HG02642 (cell line): ENCODE data around the gene DBI.
"Not testable (repeated sequence)": the region's sequence is repeated elsewhere in the genome, so short reads cannot be mapped to it uniquely, and the experiment has no call there.

Experiments used
- ATAC-seq: cut with Tn5 transposase; IDR thresholded peaks from one replicate; pipeline ENCODE4 v1.9.1; 2021; ENCODE audit warnings: mild to moderate bottlenecking; ENCODE audit not compliant: unreplicated experiment, poor library complexity

The DBI gene

DNA sequence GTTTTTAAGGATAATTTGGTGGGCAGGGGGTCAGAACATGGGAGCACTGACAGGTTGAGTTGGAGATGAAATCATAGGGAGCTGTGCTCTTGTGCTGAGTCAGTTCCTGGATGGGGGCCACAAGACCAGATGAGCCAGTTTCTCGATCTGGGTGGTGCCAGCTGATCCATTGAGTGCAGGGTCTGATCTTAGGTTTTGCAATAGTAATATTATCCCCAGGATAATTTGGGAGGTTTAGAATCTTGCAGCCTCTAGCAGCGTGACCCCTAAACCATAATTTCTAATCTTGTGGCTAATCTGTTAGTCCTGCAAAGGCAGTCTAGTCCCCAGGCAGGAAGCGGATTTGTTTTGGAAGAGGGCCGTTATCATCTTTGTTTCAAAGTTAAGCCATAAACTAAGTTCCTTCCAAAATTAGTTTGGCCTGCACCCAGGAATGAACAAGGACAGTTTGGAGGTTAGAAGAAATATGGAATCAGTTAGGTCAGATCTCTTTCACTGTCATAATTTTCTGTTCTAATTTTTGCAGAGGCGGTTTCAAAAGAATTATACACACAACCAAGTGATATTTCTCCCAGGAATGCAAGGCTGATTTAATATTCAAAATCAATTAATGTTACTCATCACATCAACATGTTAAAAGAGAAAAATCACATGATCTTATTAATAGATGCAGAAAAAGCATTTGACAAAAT, 23.0 kb downstream of the DBI start:
- no peak for ATAC-seq

DNA sequence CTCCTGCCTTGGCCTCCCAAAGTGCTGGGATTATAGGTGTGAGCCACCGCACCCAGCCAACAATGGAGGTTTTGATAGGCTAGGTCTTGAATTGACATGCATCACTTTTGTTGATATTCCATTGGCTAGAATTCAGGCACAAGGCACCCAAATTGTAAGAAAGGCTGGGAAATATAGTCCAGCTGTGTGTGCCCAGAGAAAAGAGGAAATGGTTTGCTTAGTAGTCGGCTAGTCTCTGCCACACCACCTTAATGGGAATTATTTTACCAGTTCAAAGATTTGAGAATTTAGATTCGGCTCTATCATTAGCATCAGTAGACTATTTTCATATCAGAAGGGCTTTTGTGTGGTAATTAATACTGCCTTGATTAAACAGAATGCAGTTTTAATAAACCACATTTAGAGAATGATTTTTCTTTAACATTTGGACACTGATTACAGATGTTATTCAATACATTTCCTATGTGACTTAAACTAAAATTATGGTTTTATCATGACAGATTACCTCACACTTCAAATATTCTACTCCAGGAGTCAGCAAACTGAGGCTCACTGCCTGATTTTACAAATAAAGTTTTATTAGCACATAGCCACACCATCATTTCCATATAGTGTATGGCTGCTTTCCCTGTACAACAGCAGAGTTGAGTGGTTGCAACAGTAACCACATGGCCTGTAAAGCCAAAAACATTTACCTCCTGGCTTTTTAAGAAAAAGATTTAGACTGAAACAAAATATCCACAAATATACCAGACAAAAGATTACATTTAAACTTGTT, 27.4 kb downstream of the DBI start:
- no peak for ATAC-seq

DNA sequence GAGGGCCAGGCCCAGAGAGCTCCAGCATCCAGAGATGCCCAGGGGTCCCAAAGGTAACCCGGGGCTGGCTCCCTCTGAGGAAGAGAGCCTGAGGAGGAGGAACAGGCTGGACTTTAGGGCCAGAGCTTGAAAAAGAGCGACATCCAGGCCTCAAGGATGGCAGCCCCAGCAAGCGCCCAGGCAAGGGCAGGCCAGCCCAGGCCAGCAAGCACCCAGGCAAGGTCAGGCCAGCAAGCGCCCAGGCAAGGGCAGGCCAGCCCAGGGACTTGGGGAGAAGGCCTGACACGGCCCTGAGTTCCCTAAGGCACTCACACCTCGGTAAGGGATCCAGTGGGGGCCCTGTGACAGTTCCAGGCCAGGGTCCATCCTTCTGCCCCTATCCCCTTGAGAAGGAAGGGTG, 30.4 kb downstream of the DBI start:
- no peak for ATAC-seq

DNA sequence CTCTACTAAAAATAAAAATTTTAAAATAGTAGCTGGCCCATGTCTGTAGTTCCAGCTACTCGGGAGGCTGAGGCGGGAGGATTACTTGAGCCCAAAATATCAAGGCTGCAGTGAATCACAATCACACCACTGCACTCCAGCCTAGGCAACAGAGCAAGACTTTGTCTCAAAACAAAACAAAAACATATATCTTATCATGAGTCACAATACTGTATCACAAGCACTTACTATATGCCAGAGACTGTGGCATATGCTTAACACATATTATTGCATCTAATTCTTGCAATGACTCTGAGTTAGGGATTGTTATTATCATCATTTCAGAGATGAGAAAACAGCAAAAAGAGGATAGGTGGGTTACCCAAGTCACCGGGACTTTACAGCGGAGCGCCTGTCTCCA, 35.3 kb downstream of the DBI start:
- ATAC-seq: no peak

DNA sequence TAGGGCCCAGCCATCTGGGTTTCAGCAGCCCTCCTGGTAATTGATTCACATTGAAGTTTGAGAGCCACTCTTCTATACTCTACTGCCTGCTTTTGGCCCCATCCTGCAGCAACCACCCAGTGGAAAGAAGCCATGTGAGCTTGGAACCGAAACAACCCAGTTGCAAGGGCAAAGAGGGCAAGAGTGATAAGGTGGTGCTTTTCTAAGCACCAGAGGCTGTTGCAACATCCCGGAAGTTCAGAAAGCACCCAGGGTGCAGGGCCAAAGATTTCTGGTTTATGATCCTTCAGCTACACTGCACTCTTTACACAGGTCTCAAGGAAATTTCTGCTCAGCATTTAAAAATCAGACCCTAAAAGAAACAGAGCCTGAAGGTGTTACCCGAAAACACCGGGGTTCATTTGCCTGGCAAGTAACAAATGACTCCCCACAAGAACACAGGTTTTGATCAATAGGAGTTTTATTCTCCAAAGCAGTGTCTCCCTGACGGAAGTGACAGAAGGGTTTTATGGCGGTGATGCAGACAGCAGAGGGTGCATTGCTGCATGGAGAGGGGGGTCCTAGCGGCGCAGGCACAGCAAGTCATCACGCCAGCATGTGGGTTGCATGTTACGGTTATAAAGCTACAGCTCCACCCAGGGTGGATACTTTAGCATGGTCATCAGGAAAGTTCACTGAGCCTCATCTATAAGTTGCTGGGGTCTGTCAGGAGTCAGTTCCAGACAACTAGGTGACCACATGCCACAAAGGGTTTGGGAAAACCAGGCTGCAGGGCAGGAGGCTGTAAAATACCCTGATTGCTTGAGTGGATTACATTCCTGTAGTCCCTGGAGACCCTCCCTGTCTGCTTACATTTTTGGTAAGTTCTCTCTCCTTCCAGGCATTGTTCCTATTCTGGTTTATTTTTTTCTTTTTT, 36.1 kb downstream of the DBI start:
- ATAC-seq: no peak

DNA sequence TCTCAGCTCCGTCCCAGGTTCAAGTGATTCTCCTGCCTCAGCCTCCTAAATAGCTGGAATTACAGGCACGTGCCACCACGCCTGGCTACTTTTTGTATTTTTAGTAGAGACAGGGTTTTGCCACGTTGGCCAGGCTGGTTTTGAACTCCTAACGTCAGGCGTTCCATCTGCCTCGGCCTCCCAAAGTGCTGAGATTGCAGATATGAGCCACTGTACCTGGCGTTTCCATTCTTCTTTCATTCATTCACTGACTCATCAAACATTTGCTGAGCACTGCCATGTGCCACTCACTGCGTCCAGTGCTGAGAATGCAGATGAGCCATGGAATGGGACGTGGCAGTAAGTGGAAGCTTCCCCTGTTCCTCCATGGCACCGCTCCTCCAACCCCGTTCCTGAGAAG, 36.8 kb downstream of the DBI start:
- not testable (repeated sequence) for ATAC-seq

DNA sequence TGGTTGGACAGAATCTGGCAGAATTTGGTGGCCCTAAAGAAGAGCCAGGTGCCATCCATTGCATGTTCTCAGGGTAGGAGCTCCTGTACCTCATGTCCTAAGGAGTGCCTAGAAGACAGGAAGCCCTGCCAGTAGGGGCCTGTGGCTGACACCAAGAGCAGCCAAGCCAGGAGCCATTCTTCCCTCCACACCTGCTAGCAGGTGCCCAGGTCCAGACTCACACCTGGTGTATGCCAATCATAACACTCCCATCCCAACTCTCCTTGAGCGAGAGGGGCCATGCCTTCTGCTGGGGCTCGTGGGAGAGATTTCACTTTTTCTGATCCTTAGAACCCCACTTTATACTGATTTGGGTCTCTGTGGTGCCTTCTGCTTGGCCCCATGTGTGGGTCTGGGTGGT, 38.4 kb downstream of the DBI start:
- ATAC-seq: no peak

DNA sequence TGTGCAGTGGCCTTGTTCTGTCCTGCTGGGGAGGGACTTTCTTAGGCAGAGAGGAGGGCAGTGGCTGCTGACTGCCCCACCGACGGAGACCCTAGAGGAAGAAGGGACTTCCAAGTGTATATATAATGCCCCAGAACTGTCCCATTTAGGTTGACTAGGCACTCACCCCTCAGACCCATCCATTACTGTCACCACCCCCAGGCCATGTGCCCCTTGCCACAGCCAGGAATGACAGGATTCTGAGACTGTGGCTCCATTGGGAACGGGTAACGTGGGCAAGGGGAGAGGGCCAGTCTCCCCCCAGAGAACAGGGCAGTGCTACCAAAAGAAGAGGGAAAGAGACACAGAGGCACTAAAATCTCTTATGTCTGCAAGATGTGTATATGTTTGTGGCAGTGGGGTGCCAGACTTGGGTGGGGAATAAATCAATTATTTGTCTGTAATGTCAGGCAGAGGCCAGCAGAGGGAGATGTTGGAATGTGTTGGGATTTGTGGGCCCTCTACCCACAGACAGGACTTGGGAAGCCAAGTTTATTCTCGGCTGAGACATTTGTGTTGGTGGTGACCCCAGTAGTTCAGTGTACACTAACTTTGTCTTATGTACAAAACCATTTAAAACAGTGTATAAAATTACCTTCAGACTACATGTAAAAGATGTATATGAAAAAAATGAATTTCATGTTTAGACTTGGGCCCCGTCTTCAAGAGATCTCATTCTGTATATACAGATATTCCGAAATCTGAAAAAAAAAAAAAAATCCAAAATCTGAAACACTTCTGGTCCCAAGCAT, 40.8 kb downstream of the DBI start:
- no peak for ATAC-seq

DNA sequence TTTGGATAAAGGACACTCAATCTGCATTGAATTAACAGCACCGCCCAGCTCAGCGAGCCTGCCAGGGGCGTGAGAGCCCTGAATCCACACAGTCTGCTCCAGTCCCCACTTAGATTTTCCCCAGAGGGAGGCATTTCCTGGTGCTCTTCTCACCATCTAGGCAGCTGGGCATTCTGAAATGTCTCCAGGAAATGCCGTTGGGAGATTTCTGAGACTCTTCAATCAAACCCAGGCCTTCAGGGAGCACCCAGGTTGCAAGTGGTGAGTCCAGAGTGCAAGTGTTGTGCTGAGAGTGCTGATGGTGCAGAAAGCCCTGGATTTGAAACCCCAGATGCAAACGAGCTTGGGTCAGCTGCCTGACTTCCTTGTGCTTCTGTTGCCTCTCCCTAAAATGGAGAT, 41.4 kb downstream of the DBI start:
- no peak for ATAC-seq

DNA sequence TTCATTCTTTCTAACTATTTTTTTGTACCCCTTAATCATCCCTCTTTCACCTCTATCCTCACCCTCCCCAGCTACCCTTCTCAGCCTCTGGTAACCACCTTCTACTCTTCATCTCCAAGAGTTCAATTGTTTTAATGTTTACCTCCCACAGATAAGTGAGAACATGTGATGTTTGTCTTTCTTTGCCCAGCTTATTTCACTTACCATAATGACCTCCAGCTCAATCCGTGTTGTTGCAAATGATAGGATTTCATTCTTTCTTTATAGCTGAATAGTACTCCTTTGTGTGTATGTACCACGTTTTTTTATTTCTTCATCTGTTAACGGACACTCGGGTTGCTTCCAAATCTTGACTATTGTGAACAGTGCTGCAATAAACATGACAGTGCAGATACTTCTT, 42.7 kb downstream of the DBI start:
- no peak for ATAC-seq

DNA sequence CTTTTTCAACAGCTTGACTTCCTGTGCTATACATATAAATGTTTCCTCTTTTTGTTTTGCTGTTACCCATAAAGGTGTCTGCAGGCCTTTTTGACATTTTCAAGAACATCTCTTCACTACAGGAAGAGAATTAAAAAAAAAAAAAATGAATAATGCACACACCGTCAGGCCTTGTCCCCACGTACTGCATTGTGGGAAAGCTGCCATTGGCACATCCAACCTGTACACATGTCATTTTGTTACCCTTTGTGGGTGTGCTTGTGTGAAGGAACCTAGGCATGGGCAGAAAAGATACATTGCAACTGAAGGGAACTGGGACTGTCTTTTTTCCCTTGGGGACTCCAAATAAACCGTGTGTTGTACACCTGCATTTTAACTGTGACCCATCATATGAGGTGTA, 48.1 kb downstream of the DBI start:
- ATAC-seq: no peak

DNA sequence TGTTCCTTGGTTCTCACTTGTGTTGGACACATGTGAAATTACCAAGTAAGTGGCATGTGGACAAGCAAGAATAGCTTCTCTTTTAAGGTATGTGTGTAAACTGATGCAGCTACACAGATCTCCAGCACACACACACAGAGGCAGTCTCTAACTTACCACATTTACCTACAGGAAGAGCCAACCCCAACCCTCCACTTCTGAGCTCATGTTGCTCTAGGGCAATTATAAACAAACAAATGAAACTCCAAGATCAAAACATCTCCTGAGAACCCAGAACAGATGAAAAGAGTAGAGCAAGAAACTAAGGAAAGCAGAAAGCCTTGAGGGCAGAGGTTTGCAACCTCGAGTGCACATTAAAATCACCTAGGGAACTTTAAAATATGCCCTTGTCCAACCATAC, 48.9 kb downstream of the DBI start:
- no peak for ATAC-seq

DNA sequence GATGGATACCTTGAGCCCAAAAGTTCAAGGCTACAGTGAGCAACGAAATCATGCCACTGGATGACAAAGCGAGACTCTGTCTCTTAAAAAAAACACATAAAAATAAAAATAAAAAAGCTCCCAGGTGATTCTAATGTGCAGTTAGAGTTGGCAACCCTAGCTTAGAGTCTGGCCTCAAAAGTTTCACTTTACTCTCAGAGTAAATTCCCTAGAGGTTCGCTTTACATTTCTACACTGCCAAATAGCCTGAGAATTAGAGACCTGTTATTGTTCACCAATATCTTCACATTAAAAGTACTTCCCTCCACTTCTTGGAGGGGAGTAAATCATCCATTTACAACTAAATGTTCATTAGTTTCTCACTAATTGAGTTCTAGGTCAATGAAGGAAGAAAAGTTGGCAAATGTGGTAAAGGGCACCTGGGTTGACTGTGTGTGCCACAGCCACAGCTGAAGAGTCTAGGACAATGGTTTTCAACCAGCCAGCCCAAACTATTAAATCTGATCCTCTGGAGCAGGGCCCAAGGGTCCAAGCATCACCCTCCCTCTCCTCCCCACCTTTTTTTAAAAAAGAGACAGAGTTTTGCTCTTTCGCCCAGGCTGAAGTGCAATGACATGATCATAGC, 49.6 kb downstream of the DBI start:
- no peak for ATAC-seq

DNA sequence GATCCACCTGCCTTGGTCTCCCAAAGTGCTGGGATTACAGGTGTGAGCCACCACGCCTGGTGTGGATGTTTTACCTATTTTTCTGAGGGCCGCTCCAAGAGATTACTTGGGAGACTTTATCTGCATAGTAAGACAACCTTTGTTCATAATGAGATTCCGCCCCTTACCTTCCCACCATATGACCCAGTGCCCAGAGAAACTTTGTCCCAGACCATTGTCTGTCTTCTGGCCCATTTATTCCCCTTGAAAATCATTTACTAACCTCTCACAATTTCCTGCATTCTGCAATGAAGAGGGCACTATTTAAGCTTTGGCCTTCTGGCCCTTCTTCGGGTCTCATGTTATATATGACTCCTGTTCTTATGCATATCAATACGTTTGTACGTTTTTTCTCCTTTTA, 51.1 kb downstream of the DBI start:
- ATAC-seq: no peak

DNA sequence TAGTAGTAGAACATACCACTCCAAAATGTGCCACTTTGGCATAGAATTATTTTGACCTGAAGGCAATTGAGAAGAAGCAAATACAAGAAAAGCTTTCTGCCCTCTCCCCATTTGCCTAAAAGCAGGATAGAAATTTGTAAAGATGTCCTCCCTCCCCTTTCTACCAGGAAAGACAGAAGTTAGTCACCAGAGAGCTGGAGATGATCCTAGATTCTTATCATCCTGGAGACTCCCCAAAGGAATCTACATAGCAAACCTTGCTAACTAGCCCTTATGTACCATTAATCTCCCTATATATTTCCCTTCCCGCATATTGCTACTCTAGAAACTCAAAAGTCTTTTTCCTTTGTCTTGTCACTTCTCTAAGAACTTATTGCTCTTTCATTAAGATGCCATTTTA, 52.3 kb downstream of the DBI start:
- no peak for ATAC-seq

DNA sequence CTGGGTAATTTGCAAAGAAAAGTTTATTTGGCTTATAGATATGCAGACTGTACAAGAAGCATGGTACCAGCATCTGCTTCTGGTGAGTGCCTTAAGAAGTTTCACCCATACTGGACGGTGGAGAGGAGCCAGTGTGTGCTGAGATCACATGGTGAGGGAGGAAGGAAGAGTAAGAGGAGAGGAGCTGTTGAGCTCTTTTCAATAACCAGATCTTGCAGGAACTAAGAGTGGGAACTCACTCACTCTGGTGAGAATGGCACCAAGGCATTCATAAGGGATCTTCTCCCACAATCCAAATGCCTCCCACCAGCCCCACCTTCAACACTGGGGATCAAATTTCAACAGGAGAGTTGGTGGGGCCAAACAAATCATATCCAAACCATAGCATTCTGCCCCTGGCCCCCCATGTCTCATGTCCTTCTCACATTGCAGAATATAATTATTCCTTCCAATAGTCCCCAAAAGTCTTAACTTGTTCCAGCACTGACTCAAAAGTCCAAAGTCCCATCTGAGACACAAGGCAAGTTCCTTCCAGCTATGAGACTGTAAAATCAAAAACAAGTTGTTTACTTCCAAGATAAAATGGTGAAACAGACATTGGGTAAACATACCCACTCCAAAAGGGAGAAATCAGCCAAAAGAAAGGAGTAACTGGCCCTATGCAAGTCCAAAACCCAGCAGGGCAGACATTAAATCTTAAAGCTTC, 53.2 kb downstream of the DBI start:
- no peak for ATAC-seq

DNA sequence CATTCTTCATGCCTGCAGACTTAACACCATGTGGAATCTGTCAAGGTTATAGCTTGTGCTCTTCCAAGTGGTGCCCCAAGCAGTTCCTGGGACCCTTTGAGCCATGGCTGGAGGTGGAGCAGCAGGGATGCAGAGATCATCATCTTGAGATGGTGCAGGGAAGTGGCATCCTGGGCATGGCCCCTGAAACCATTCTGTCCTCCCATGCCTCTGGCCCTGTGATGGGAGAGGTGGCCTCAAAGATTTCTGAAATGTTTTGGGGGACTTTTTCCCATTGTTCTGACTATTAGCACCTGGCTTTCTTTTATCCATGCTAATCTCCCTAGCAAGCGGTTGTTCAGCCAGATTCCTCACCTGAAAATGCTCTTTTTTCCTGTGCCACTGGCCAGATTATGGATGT, 54.5 kb downstream of the DBI start:
- no peak for ATAC-seq

DNA sequence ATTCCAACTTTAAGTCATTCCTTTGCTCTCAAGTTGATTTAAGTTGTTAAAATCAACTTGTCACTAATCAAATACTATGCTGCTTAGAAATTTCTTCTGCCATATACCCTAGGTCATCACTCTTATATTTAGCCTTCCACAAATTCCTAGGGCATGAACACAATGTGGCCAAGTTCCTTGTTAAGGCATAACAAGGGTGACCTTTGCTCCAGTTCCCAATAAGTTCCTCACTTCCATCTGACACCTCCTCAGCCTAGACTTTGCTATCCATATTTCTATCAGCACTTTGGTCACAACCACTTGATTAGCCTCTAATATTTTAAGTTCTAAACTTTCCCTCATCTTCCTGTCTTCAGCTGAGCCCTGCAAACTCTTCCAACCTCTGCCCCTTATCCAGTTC, 55.0 kb downstream of the DBI start:
- ATAC-seq: no peak
